ENCODE data around the gene DDX18.

DDX18 gene

GRCh38 chr2:117834992-117835391 is 20.5 kb downstream of the DDX18 start:
- DNase-seq (ENCODE audit: low read depth, low spot score) = no peak

DNA sequence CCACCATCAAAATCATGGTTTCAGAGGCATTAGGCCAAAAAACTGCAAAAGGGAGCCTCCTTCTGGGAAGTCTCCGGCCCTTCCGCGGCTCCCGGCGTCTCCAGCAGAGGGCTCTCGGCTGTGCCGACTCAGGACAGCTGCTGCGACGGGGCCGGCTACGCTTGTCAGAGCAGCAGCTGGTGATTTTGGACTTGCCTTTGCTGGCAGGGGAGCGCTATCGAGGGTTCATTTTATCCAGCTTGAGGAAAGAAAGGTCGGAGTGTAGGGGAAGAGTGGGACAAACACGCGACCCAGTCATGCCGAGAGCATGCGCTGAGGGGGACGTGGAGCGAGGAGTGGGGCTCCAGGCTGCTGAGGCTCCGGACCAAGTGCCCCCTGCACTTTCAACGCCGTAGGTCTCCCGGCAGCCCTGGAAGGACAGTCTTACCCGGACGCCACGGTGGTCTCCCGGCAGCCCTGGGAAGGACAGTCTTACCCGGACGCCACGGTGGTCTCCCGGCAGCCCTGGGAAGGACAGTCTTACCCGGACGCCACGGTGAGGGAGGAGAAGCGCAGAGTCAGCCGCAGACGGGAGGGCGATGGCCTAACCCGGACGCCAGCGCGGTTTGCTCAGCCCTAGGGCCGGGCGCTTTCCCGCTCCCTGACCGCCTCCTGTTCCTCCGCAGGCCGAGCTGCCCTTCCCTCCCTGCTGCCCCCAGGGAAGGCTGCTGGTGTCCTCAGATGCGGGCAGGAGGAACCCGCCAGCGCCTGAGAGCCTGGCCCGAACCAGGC is 21.7 kb downstream of the DDX18 start:
- no peak for DNase-seq (ENCODE audit: low read depth, low spot score)

DNA sequence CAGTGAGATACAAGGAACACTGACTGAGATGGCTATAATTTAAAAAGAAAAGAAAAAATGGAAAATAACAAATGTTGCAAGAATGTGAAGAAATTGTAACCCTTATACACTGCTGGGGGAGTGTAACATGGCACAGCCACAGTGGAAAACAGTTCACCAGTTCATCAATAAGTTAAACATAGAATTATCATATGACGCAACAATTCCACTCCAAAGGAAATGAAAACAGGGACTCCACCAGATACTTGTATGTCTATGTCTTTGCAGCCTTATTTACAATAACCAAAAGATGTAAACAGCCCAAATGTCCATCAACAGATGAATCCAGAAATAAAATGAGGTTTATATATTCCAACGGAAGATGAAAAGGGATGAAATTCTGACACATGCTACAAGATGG is 30.8 kb downstream of the DDX18 start:
- no peak for DNase-seq (ENCODE audit: low read depth, low spot score)

- no peak for DNase-seq (ENCODE audit: low read depth, low spot score)
These were observed 35.5 kb downstream of the DDX18 start for GRCh38 chr2:117850015-117850414.

DNA sequence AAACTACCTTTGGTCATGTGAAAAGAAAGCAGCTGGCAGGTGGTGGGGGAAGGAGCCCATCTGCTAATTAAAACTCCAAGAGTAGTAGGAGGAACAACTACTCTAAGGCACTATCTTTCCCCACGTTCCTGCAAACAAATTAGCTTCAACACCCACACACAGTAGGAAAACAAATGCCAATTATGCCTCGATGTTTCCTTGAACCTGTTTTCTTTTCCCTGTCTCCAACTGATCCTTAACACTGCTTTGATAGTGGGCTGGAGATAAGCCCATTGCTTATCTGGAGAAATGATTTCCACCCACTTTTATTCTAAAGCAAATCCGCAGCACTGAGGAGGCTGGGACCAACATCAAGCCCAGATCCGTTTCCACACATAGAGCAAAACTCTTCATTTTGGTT is 36.0 kb downstream of the DDX18 start:
- DNase-seq (ENCODE audit: low read depth, low spot score) = no peak

DNA sequence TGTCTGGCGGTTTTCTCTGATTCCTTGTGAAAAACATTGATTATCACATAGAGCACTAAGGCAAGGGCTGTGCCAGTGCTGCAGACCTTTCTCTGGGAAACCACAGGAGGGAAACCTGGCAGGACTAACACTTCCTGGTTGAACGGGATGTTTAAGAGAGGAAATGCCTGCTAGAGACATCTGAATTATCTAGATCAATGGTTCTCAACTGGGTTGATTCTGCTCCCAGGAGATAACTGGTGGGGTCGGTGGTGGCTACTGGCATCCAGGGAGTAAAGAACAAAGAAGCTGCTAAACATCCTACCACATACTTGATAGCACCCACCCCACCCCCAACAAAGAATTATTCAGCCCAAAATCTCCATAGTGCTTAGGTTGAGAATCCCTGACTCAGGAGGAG is 37.5 kb downstream of the DDX18 start:
- DNase-seq (ENCODE audit: low read depth, low spot score) = no peak

- no peak for DNase-seq (ENCODE audit: low read depth, low spot score)
These were observed 38.8 kb downstream of the DDX18 start for GRCh38 chr2:117853316-117853715.

- DNase-seq (ENCODE audit: low read depth, low spot score) = no peak
These were observed 39.4 kb downstream of the DDX18 start for GRCh38 chr2:117853873-117854272.

DNA sequence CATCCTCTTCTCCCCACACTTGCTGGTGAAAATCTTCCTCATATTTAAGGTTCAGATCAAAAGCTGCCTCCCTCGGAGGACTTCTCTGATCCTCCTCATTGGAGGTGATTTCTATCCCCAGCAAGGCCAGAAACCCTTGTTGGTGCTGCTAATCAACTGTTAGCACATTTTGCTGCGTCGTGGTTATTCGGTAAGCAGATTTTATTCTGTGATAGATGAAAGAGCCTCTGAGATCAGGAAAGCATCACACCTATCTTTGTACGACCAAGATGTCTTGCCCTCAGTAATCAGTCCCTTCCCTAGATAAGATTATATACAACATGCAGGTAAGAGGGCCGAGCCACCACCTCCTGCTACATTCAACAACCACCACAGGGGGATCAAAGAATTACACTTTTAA is 40.1 kb downstream of the DDX18 start:
- no peak for DNase-seq (ENCODE audit: low read depth, low spot score)

DNA sequence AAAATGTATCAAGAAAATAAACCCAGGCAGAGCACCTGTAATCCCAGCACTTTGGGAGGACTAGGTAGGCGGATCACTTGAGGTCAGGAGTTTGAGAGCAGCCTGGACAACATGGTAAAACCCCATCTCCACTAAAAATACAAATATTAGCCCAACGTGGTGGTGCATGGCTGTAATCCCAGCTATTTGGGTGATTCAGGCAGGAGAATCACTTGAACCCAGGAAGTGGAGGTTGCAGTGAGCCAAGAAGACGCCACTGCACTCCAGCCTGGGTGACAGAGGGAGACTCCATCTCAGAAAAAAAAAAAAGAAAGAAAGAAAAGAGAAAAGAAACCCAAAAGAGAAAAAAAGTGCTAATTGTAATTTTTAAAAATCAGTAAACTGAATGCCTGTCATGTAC is 41.4 kb downstream of the DDX18 start:
- no peak for DNase-seq (ENCODE audit: low read depth, low spot score)

- DNase-seq (ENCODE audit: low read depth, low spot score) = no peak
These were observed 42.1 kb downstream of the DDX18 start for GRCh38 chr2:117856415-117857210.

DNA sequence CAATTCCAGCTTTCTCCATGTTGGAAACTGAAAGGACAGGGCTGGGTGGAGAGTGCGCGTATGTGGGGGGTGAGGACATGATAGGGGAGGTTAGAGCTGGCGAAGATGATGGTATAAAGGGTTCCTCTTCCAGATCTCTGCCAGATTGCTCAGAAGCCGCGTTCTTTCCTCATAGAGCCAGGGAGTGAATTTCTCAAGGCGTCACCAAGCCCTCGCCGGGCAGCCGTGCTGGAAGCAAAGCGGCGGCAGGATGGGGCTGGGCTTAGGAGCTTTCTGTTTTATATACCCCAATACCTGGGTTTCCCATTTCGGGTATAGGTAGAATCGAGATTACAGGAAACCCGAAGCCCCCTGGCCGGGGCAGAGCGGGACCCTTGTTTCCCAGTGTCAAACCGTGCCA is 43.8 kb downstream of the DDX18 start:
- DNase-seq (ENCODE audit: low read depth, low spot score) = no peak

GRCh38 chr2:117858892-117859531 is 44.5 kb downstream of the DDX18 start:
- DNase-seq (ENCODE audit: low read depth, low spot score) = no peak

DNA sequence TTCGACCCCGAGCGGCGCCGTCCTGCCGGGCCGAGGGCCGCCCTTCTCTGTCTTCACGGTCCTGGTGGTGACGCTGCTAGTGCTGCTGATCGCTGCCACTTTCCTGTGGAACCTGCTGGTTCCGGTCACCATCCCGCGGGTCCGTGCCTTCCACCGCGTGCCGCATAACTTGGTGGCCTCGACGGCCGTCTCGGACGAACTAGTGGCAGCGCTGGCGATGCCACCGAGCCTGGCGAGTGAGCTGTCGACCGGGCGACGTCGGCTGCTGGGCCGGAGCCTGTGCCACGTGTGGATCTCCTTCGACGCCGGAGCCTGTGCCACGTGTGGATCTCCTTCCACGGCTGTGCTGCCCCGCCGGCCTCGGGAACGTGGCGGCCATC is 45.0 kb downstream of the DDX18 start:
- DNase-seq (ENCODE audit: low read depth, low spot score) = no peak

DNA sequence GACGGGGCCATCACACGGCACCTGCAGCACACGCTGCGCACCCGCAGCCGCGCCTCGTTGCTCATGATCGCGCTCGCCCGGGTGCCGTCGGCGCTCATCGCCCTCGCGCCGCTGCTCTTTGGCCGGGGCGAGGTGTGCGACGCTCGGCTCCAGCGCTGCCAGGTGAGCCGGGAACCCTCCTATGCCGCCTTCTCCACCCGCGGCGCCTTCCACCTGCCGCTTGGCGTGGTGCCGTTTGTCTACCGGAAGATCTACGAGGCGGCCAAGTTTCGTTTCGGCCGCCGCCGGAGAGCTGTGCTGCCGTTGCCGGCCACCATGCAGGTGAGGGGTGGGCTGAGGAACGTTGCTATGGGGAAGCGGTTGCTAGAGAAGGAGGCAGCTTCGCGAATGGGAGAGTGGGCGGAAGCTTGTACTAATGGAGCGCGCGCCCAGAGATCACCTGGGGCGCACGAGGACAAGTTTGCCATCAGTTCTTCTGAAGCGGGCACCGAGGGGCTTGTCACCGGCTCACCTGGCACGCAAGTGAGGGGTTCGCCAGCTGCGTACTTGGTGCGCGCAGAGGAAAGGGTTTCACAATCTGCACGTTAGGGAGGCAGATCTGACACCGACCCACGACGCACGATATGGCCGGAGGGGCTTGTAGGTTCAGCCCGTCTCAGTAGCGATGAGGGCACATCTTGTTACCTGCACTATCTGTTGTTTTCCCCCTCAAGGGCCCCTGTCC is 45.6 kb downstream of the DDX18 start:
- no peak for DNase-seq (ENCODE audit: low read depth, low spot score)

- no peak for DNase-seq (ENCODE audit: low read depth, low spot score)
These were observed 48.0 kb downstream of the DDX18 start for GRCh38 chr2:117862459-117862858.

DNA sequence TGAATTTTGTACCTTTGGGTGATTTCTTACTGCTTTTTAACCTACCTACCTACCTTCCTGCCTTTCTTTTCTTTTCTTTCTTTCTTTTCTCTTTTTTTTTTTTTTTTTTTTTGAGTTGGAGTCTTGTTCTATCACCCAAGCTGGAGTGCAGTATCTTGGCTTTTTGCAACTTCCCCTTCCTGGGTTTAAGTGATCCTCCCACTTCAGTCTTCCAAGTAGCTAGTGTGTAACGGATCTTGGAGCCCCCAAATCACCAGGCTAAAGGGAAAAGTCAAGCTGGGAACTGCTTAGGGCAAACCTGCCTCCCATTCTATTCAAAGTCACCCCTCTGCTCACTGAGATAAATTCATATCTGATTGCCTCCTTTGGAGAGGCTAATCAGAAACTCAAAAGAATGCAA is 61.3 kb downstream of the DDX18 start:
- no peak for DNase-seq (ENCODE audit: low read depth, low spot score)

GRCh38 chr2:117879003-117879402 is 64.5 kb downstream of the DDX18 start:
- DNase-seq (ENCODE audit: low read depth, low spot score) = no peak
